Activated B cell treated with CpG ODN at 0.5 μM for 24 hours (primary cell): ENCODE results near the gene SLIT3. TPM values are rescaled to one million over a fixed set of nuclear protein-coding genes. Genes with fewer than 3 reads are reported as not detected.

Experiments used
- ATAC-seq: fragments of 200-7000 bp; cut with Tn5 transposase; one replicate; pipeline ENCODE4 v1.10.0; 2021; ENCODE audit warnings: low read depth, mild to moderate bottlenecking, moderate library complexity
- CTCF ChIA-PET: fragments of 350-600 bp; sonication (Branson Sonifier 250); formaldehyde crosslinking; loops from one replicate; lab custom pipeline; 2021; ENCODE audit warnings: antibody characterized with exemption; lab: Charles Lee
- POLR2A ChIA-PET: fragments of 350-600 bp; sonication (Branson Sonifier 250); formaldehyde crosslinking; loops from one replicate; lab custom pipeline; 2021; ENCODE audit warnings: antibody characterized with exemption; lab: Charles Lee
- DNase-seq: peaks from one replicate; pipeline ENCODE4 v3.0.0; 2022
- H3K27ac Mint-ChIP-seq: one replicate; pipeline ENCODE4 v1.8.0; 2020; ENCODE audit warnings: mixed read lengths
- H3K27me3 Mint-ChIP-seq: one replicate; pipeline ENCODE4 v1.8.0; 2021; ENCODE audit warnings: mixed read lengths
- H3K36me3 Mint-ChIP-seq: one replicate; pipeline ENCODE4 v1.8.0; 2021; ENCODE audit warnings: low read depth, mixed read lengths
- H3K4me1 Mint-ChIP-seq: one replicate; pipeline ENCODE4 v1.8.0; 2021; ENCODE audit warnings: mixed read lengths
- H3K4me3 Mint-ChIP-seq: one replicate; pipeline ENCODE4 v1.8.0; 2020; ENCODE audit warnings: mild to moderate bottlenecking, mixed read lengths
- H3K9me3 Mint-ChIP-seq: one replicate; pipeline ENCODE4 v1.8.0; 2020; ENCODE audit warnings: mixed read lengths
- intact Hi-C: fragments of 100-400 bp; cut with micrococcal nuclease; formaldehyde crosslinking; loops from one replicate; pipeline ENCODE4 v1.15.1; 2024
- total RNA-seq: library from RNA; stranded (reverse); gene quantifications from 2 replicates; pipeline ENCODE4 v1.2.3, GENCODE V29; 2022
- TF ChIP-seq, protein P1 (sequence below): fragments of 200-600 bp; IDR thresholded peaks from one replicate; pipeline ENCODE4 v1.8.0; 2022; ENCODE audit warnings: antibody characterized with exemption, mild to moderate bottlenecking

Gene SLIT3
- total RNA-seq, 1 donor from 2014 or later = not detected

DNA sequence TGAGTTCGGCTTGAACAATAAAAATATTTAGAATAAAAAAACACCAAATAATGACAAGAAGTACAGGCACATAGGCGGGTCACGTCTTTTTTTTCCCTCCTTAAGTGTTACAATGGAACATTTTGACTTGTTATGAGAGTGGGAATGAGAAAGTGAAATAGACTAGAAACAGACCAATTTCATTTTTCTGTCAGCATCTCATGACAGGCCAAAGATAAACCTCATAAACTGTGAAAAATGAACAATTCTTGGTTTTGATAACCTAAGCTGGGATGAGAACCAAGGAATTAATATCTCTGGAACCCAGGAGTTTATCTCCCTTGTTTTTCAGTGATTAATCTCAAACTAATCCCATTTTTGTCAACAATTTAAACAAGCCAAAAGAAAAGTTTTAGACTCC lies 299.5 kb downstream of the SLIT3 start:
- TF ChIP-seq, protein P1, sequence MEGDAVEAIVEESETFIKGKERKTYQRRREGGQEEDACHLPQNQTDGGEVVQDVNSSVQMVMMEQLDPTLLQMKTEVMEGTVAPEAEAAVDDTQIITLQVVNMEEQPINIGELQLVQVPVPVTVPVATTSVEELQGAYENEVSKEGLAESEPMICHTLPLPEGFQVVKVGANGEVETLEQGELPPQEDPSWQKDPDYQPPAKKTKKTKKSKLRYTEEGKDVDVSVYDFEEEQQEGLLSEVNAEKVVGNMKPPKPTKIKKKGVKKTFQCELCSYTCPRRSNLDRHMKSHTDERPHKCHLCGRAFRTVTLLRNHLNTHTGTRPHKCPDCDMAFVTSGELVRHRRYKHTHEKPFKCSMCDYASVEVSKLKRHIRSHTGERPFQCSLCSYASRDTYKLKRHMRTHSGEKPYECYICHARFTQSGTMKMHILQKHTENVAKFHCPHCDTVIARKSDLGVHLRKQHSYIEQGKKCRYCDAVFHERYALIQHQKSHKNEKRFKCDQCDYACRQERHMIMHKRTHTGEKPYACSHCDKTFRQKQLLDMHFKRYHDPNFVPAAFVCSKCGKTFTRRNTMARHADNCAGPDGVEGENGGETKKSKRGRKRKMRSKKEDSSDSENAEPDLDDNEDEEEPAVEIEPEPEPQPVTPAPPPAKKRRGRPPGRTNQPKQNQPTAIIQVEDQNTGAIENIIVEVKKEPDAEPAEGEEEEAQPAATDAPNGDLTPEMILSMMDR = no peak
- ATAC-seq (no peak), DNase-seq (no peak)
- Mint-ChIP-seq H3K4me3 (no peak overlapping the region), H3K4me1 (no peaks in the 10 kb centered on the region), H3K27me3 (peaks cover 8% of the 10 kb centered on the region), H3K9me3 (no peaks in the 10 kb centered on the region), H3K36me3 (no peaks in the 10 kb centered on the region), H3K27ac (no peak overlapping the region)
- POLR2A ChIA-PET = no interaction called here
- intact Hi-C loops = no loop called here
- CTCF ChIA-PET = no interaction called here

DNA sequence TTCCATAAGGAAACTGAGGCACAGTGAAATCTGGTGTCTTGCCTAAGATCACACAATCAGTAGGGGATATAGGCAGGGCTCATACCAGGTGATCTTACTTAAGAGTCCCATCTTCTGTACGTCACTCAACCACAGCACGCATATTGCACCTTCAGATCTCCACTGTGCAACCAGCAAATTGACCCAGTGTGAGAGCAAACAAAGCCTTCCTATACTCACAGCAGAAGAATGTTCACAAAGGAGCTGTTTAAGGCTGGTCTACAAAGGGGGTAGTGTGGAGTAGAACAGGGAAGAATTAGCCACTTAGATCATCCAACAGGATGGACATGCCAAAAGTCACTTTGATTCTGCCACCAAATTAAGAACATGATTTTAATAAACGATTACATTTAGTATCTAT lies 305.9 kb downstream of the SLIT3 start:
- DNase-seq (no peak), ATAC-seq (no peak)
- no peaks in the 10 kb centered on the region for H3K9me3 Mint-ChIP-seq
- H3K4me3 Mint-ChIP-seq = no peak overlapping the region
- H3K4me1 Mint-ChIP-seq = no peaks in the 10 kb centered on the region
- POLR2A ChIA-PET = no interaction called here
- TF ChIP-seq, protein P1 = no peak
- no peak overlapping the region for H3K27ac Mint-ChIP-seq
- intact Hi-C loops = no loop called here
- peaks cover 8% of the 10 kb centered on the region for H3K27me3 Mint-ChIP-seq
- CTCF ChIA-PET = no interaction called here
- H3K36me3 Mint-ChIP-seq = no peaks in the 10 kb centered on the region

DNA sequence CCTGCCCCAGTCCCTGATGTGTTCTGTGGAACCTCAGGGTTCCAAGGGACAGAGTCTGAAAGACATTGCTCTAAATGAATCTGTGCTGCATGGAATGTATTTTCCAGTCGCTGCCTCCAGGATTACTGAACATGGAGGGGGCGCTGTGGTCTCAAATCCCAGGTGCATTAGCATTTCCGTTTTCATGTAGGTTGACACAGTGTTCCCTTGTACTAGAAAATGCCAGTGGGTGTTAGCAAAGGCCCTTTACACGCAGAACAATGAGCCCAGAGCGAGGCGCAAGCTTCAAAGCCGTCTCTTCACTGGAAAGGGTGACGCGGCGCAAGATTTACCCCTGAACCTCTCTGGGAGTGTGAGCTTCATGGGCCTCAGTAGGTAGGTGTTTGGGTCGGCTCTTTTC lies 308.3 kb downstream of the SLIT3 start:
- peaks cover 7% of the 10 kb centered on the region for H3K27me3 Mint-ChIP-seq

DNA sequence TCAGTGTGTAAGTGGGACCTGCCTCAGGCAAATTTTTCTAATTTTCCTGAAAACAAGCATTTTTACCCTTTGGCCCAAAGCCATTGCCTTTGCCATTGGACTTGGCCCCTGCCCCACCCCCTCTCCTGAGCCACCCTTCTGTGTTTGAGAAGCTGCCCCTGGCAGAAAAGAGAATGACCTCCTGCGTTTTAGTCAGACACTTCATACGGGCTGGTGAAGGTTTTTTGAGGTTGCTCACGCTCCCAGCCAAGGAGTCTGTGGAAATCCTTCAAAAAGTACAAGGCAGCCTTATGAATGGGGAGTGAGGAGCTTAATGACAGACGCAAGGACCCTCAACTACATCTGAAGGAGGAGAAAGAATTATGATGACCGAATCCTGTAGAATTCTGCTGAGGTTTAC lies 308.9 kb downstream of the SLIT3 start:
- no peak overlapping the region for H3K27ac Mint-ChIP-seq
- ChIA-PET POLR2A (no interaction called here), CTCF (no interaction called here)
- H3K9me3 Mint-ChIP-seq = no peaks in the 10 kb centered on the region
- H3K4me3 Mint-ChIP-seq = no peak overlapping the region
- H3K27me3 Mint-ChIP-seq = peaks cover 12% of the 10 kb centered on the region
- TF ChIP-seq, protein P1 = no peak
- no peak for DNase-seq
- H3K4me1 Mint-ChIP-seq = no peaks in the 10 kb centered on the region
- no peaks in the 10 kb centered on the region for H3K36me3 Mint-ChIP-seq
- no peak for ATAC-seq
- intact Hi-C loops = no loop called here

More for the DNA sequence above, 308.3 kb downstream of the SLIT3 start:
- no peaks in the 10 kb centered on the region for H3K4me1 Mint-ChIP-seq
- CTCF ChIA-PET = no interaction called here
- ATAC-seq = no peak
- no peak overlapping the region for H3K27ac Mint-ChIP-seq
- H3K4me3 Mint-ChIP-seq = no peak overlapping the region
- POLR2A ChIA-PET = no interaction called here
- H3K36me3 Mint-ChIP-seq = no peaks in the 10 kb centered on the region
- TF ChIP-seq, protein P1 = no peak
- no peaks in the 10 kb centered on the region for H3K9me3 Mint-ChIP-seq
- intact Hi-C loops = no loop called here
- no peak for DNase-seq

DNA sequence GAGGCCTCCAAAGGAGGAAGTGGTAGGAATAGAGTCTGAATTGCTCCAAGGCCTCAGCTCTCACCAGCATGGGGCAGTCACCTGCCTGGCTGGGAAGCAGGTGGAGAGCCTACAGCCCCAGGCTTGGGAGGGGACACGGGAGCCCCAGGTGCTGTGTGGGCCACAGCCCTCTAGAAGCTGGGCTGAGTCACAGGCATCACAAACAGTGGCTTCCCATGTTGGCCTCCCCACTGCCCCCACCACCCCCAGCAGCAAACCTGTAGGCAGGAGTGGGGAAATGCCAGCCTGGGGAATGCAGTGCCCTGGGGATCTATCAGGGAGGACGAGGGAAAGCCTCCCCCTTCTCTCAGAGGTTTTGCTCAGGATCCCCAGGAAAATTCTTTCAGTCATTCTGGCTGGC lies 309.6 kb downstream of the SLIT3 start:
- no peaks in the 10 kb centered on the region for H3K9me3 Mint-ChIP-seq
- CTCF ChIA-PET = interaction anchor here (1.1 kb wide), 1 partner anchor 13 kb away, joined by 4 read pairs; no protein-coding TSS in a partner anchor
- TF ChIP-seq, protein P1 = no peak
- POLR2A ChIA-PET = no interaction called here
- H3K36me3 Mint-ChIP-seq = no peaks in the 10 kb centered on the region
- no peak for ATAC-seq
- no peak overlapping the region for H3K27ac Mint-ChIP-seq
- intact Hi-C loops = no loop called here
- H3K4me1 Mint-ChIP-seq = no peaks in the 10 kb centered on the region
- no peak for DNase-seq
- no peak overlapping the region for H3K4me3 Mint-ChIP-seq
- peaks cover 13% of the 10 kb centered on the region for H3K27me3 Mint-ChIP-seq
